CD14-positive monocyte (primary cell): ENCODE data around the gene CSNK1D. TPM values are rescaled to one million over a fixed set of nuclear protein-coding genes. Genes with fewer than 3 reads are reported as not detected.

Experiments used
- DNase-seq, 3 donors: peaks; one replicate each; pipeline ENCODE4 v3.0.0-alpha.2; 2011 to 2022
- H2AFZ ChIP-seq: 2 replicates; pipeline ENCODE4 v1.6.0; 2012; ENCODE audit warnings: mild to moderate bottlenecking, low read depth, low read length, inconsistent platforms; ENCODE audit not compliant: insufficient read depth, poor library complexity, severe bottlenecking
- H3K27ac ChIP-seq, 2 donors: 1 replicate in 1 of 2; 2 replicates in 1 of 2; pipeline ENCODE4 v1.5.1; 2012 to 2013; ENCODE audit warnings: low read length in 2 of 2, control low read depth in 1 of 2, inconsistent platforms in 1 of 2, low read depth in 1 of 2, mild to moderate bottlenecking in 1 of 2
- H3K27me3 ChIP-seq, 2 donors: one replicate each; pipeline versions ENCODE4 v1.6.0 to v1.6.1; 2011 to 2013; ENCODE audit warnings: low read length in 2 of 2; ENCODE audit not compliant: control insufficient read depth in 2 of 2, insufficient read depth in 2 of 2
- H3K36me3 ChIP-seq, 2 donors: replicated peaks in 1 of 2; 1 replicate in 1 of 2; 2 replicates in 1 of 2; pipeline versions ENCODE4 v1.5.1 to v1.6.1; 2012 to 2013; ENCODE audit warnings: low read length in 2 of 2, control low read depth in 1 of 2, inconsistent platforms in 1 of 2, mild to moderate bottlenecking in 1 of 2; ENCODE audit not compliant: insufficient read depth in 2 of 2, control insufficient read depth in 1 of 2
- H3K4me1 ChIP-seq, 2 donors: 1 replicate in 1 of 2; 2 replicates in 1 of 2; pipeline versions ENCODE4 v1.5.1 to v1.6.1; 2012 to 2013; ENCODE audit warnings: low read length in 2 of 2, control low read depth in 1 of 2, inconsistent platforms in 1 of 2, mild to moderate bottlenecking in 1 of 2, moderate library complexity in 1 of 2; ENCODE audit not compliant: insufficient read depth in 2 of 2, control insufficient read depth in 1 of 2
- H3K4me2 ChIP-seq: replicated peaks from 2 replicates; pipeline ENCODE3; 2012; ENCODE audit warnings: low read length, moderate library complexity, mild to moderate bottlenecking; ENCODE audit not compliant: poor library complexity, severe bottlenecking; ENCODE audit errors: extremely low read depth
- H3K4me3 ChIP-seq, 3 experiments: fragments of 200-600 bp in 1 of 3; sonication (generic) in 1 of 3; replicated peaks in 1 of 3; 1 replicate in 2 of 3; 2 replicates in 1 of 3; pipeline ENCODE4 v1.5.1; 2011 to 2013; ENCODE audit warnings: low read length in 3 of 3, mild to moderate bottlenecking in 3 of 3, control low read depth in 2 of 3, low read depth in 2 of 3, inconsistent platforms in 1 of 3, moderate library complexity in 1 of 3
- H3K79me2 ChIP-seq: 2 replicates; pipeline ENCODE4 v1.6.0; 2012; ENCODE audit warnings: mild to moderate bottlenecking, control low read depth, inconsistent platforms, low read length, moderate library complexity; ENCODE audit not compliant: insufficient read depth
- H3K9ac ChIP-seq: 2 replicates; pipeline ENCODE4 v1.6.0; 2017; ENCODE audit warnings: low read length, mild to moderate bottlenecking; ENCODE audit not compliant: insufficient read depth, poor library complexity, severe bottlenecking
- H3K9me3 ChIP-seq, 2 donors: replicated peaks in 1 of 2; 1 replicate in 1 of 2; 2 replicates in 1 of 2; pipeline versions ENCODE4 v1.5.1 to v1.6.1; 2012 to 2013; ENCODE audit warnings: low read length in 2 of 2, control low read depth in 1 of 2; ENCODE audit not compliant: control insufficient read depth in 1 of 2, insufficient read depth in 1 of 2
- H4K20me1 ChIP-seq: 2 replicates; pipeline ENCODE4 v1.6.0; 2012; ENCODE audit warnings: mild to moderate bottlenecking, low read length, control low read depth, moderate library complexity; ENCODE audit not compliant: insufficient read depth
- H3K27ac Mint-ChIP-seq, 7 donors: one replicate each; pipeline ENCODE4 v1.8.0; 2020; ENCODE audit warnings: mild to moderate bottlenecking in 7 of 7, mixed read lengths in 7 of 7, moderate library complexity in 6 of 7, inconsistent platforms in 2 of 7
- H3K27me3 Mint-ChIP-seq, 3 donors: one replicate each; pipeline ENCODE4 v1.8.0; 2021 to 2022; ENCODE audit warnings: low read depth in 3 of 3, mild to moderate bottlenecking in 3 of 3, mixed read lengths in 3 of 3, moderate library complexity in 3 of 3, inconsistent platforms in 1 of 3
- H3K36me3 Mint-ChIP-seq, 2 donors: one replicate each; pipeline ENCODE4 v1.8.0; 2020; ENCODE audit warnings: mixed read lengths in 2 of 2, inconsistent platforms in 1 of 2, mild to moderate bottlenecking in 1 of 2
- H3K4me1 Mint-ChIP-seq: one replicate; pipeline ENCODE4 v1.8.0; 2020; ENCODE audit warnings: mild to moderate bottlenecking, mixed read lengths
- H3K4me3 Mint-ChIP-seq, 2 donors: one replicate each; pipeline ENCODE4 v1.8.0; 2020; ENCODE audit warnings: mild to moderate bottlenecking in 2 of 2, mixed read lengths in 2 of 2, moderate library complexity in 1 of 2
- H3K9me3 Mint-ChIP-seq, 7 donors: one replicate each; pipeline ENCODE4 v1.8.0; 2020 to 2022; ENCODE audit warnings: mixed read lengths in 7 of 7, mild to moderate bottlenecking in 6 of 7, moderate library complexity in 6 of 7, inconsistent platforms in 2 of 7
- WGBS: methylation state at CpG from one replicate; pipeline ENCODE4 v1.1.5; 2013; ENCODE audit warnings: missing lambda C conversion rate; ENCODE audit not compliant: insufficient coverage; 5-methylcytosine and 5-hydroxymethylcytosine counted together
- intact Hi-C, 2 donors: fragments of 100-400 bp; cut with micrococcal nuclease; formaldehyde crosslinking; loops; one replicate each; pipeline versions ENCODE4 v1.15.0 to v1.15.1; 2023
- polyA plus RNA-seq, 3 donors: library from polyadenylated mRNA; depleted of rRNA in 1 of 3; unstranded in 2 of 3; stranded (reverse) in 1 of 3; fragments of 300-500 nt in 2 of 3; fragments of >200 nt in 1 of 3; fragmentation: Illumina TruSeq in 2 of 3; gene quantifications; 1 replicate in 2 of 3; 2 replicates in 1 of 3; pipeline ENCODE4 v1.2.3, GENCODE V29; 2012 to 2021
- TF ChIP-seq, protein P1 (sequence below): fragments of 200-600 bp; IDR thresholded peaks from one replicate; pipeline ENCODE4 v1.8.0; 2022; ENCODE audit warnings: antibody characterized with exemption, mild to moderate bottlenecking

The CSNK1D gene
- polyA plus RNA-seq, 3 donors = 47.0 to 299 (median 60.9) TPM

DNA sequence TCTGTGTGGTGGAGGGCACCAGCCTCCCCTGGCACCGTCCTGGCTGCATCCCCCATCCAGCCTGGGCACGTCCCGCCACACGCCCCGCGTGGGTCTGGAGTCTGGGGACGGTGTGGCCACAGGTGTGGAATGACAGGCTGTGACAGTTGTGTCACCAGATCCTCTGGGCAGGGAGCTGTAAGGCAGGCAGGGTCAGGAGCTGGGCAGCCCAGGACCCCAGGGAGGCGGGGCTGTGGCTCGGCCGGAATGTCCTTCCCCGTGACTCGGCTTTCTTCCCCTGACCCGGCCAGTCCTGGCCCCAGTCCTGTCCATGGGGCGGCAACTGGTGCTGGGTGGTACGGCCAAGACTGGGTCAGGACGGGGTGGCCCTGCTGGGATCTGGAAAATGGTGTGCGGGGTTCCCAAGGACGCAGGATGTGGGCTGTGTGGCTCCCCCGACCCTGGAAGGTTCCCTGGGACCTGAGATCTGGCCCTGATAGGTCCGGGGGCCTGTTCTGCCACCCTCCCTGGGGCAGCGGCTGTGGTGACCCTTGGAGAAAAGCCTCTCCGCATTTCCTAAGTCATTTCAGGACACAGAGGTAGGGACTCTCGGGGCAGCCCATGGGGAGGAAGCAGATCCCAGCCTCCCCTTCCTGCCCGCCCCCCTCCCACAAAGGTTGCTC lies 48.0 kb downstream of the CSNK1D start:
- Histone ChIP-seq H3K9ac (no peak overlapping the region), H3K9me3 (no peaks in the 10 kb centered on the region), H3K79me2 (peaks cover 37% of the 10 kb centered on the region), H3K4me1 (peaks cover 59 to 71% of the 10 kb centered on the region in 2 donors), H3K27me3 (no peaks in the 10 kb centered on the region), H3K4me3 (no peak overlapping the region), H4K20me1 (peaks cover 16% of the 10 kb centered on the region), H2AFZ (no peak overlapping the region), H3K4me2 (no peak overlapping the region), H3K36me3 (no peaks in the 10 kb centered on the region), H3K27ac (no peak overlapping the region)
- Mint-ChIP-seq H3K36me3 (peaks cover 3 to 4% of the 10 kb centered on the region in 2 donors), H3K27me3 (peaks cover 0 to 2% (median 1%) of the 10 kb centered on the region in 3 donors), H3K9me3 (no peaks in the 10 kb centered on the region), H3K4me3 (no peak overlapping the region), H3K4me1 (peaks cover 42% of the 10 kb centered on the region), H3K27ac (no peak overlapping the region)
- TF ChIP-seq, protein P1, sequence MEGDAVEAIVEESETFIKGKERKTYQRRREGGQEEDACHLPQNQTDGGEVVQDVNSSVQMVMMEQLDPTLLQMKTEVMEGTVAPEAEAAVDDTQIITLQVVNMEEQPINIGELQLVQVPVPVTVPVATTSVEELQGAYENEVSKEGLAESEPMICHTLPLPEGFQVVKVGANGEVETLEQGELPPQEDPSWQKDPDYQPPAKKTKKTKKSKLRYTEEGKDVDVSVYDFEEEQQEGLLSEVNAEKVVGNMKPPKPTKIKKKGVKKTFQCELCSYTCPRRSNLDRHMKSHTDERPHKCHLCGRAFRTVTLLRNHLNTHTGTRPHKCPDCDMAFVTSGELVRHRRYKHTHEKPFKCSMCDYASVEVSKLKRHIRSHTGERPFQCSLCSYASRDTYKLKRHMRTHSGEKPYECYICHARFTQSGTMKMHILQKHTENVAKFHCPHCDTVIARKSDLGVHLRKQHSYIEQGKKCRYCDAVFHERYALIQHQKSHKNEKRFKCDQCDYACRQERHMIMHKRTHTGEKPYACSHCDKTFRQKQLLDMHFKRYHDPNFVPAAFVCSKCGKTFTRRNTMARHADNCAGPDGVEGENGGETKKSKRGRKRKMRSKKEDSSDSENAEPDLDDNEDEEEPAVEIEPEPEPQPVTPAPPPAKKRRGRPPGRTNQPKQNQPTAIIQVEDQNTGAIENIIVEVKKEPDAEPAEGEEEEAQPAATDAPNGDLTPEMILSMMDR = no peak
- peak in 1 of 3 donors; percentile 6 for DNase-seq
- intact Hi-C loops = no loop called here
- 87% methylated on average over 21 of the region's 24 CpGs for WGBS

DNA sequence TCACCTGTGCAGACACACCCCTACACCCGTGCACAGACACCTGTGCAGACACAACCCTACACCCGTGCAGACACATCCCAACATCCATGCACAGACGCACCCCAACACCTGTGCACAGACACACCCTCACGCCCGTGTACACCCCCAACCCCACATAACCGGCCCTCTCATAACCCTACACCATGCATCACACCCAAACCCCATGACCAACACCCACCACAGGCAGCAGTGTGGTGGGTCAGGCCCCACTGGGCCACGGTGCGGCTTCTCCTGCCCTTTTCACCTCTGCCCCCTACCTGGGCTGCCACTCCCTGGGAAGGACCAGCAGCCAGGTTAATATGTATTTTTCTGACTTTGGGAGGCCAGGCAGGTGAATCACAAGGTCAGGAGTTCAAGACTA lies 48.8 kb downstream of the CSNK1D start:
- Histone ChIP-seq H3K27ac (no peak overlapping the region), H3K4me3 (no peak overlapping the region), H3K4me1 (peaks cover 59 to 71% of the 10 kb centered on the region in 2 donors), H4K20me1 (peaks cover 7% of the 10 kb centered on the region), H3K36me3 (no peaks in the 10 kb centered on the region), H2AFZ (no peak overlapping the region), H3K9ac (no peak overlapping the region), H3K79me2 (peaks cover 35% of the 10 kb centered on the region), H3K9me3 (no peaks in the 10 kb centered on the region), H3K4me2 (no peak overlapping the region), H3K27me3 (no peaks in the 10 kb centered on the region)
- H3K9me3 Mint-ChIP-seq = no peaks in the 10 kb centered on the region
- peaks cover 45% of the 10 kb centered on the region for H3K4me1 Mint-ChIP-seq
- H3K36me3 Mint-ChIP-seq = peaks cover 3 to 4% of the 10 kb centered on the region in 2 donors
- TF ChIP-seq, protein P1 = no peak
- 71% methylated on average over 6 of the region's 8 CpGs for WGBS
- no peak overlapping the region for H3K27ac Mint-ChIP-seq
- no peak overlapping the region for H3K4me3 Mint-ChIP-seq
- intact Hi-C loops = no loop called here
- peaks cover 0 to 2% (median 1%) of the 10 kb centered on the region in 3 donors for H3K27me3 Mint-ChIP-seq
- no peak for DNase-seq
